Measurements from ENCODE around the gene PARD6G.

Gene PARD6G

GRCh38 chr18:80213182-80213581 lies 34.1 kb downstream of the PARD6G start:
- DNase-seq (no peak), ATAC-seq (no peak)

GRCh38 chr18:80210312-80211083 lies 36.8 kb downstream of the PARD6G start:
- ATAC-seq (no peak), DNase-seq (no peak)

- ATAC-seq: no peak
- DNase-seq: no peak
Observed at GRCh38 chr18:80208620-80209019, 38.7 kb downstream of the PARD6G start.

- ATAC-seq (no peak), DNase-seq (no peak)
Observed at GRCh38 chr18:80205294-80205693, 42.0 kb downstream of the PARD6G start.

GRCh38 chr18:80204142-80204541 lies 43.2 kb downstream of the PARD6G start:
- ATAC-seq (no peak), DNase-seq (no peak)

- ATAC-seq (no peak), DNase-seq (no peak)
Observed at GRCh38 chr18:80203249-80203648, 44.1 kb downstream of the PARD6G start.

- peak; percentile 30 for DNase-seq
- peak; percentile 94 for ATAC-seq
Observed at GRCh38 chr18:80202264-80202998, 44.9 kb downstream of the PARD6G start.

GRCh38 chr18:80201739-80202138 lies 45.6 kb downstream of the PARD6G start:
- ATAC-seq (no peak), DNase-seq (no peak)

GRCh38 chr18:80200932-80201672 lies 46.2 kb downstream of the PARD6G start:
- DNase-seq: no peak
- no peak for ATAC-seq

GRCh38 chr18:80200171-80200931 lies 47.0 kb downstream of the PARD6G start:
- DNase-seq (no peak), ATAC-seq (no peak)

GRCh38 chr18:80198994-80199748 lies 48.1 kb downstream of the PARD6G start:
- DNase-seq (no peak), ATAC-seq (no peak)

GRCh38 chr18:80198391-80198790 lies 48.9 kb downstream of the PARD6G start:
- DNase-seq (no peak), ATAC-seq (no peak)

- ATAC-seq (no peak), DNase-seq (no peak)
Observed at GRCh38 chr18:80197528-80197927, 49.8 kb downstream of the PARD6G start.

GRCh38 chr18:80196528-80197320 lies 50.6 kb downstream of the PARD6G start:
- no peak for DNase-seq
- ATAC-seq: no peak

- no peak for DNase-seq
- peak; percentile 91 for ATAC-seq
Observed at GRCh38 chr18:80194874-80195570, 52.3 kb downstream of the PARD6G start.

- DNase-seq (no peak), ATAC-seq (no peak)
Observed at GRCh38 chr18:80193701-80194100, 53.6 kb downstream of the PARD6G start.

GRCh38 chr18:80192653-80193385 lies 54.5 kb downstream of the PARD6G start:
- DNase-seq: no peak
- no peak for ATAC-seq

GRCh38 chr18:80191907-80192652 lies 55.2 kb downstream of the PARD6G start:
- ATAC-seq (no peak), DNase-seq (no peak)

GRCh38 chr18:80191264-80191663 lies 56.0 kb downstream of the PARD6G start:
- no peak for DNase-seq
- no peak for ATAC-seq
